ENCODE data around the gene ACTN4.
A peak's percentile ranks its signal among the peaks of the same experiment; 100 is the strongest.
"Not testable (repeated sequence)": the region's sequence is repeated elsewhere in the genome, so short reads cannot be mapped to it uniquely, and the experiment has no call there.

Gene ACTN4

DNA sequence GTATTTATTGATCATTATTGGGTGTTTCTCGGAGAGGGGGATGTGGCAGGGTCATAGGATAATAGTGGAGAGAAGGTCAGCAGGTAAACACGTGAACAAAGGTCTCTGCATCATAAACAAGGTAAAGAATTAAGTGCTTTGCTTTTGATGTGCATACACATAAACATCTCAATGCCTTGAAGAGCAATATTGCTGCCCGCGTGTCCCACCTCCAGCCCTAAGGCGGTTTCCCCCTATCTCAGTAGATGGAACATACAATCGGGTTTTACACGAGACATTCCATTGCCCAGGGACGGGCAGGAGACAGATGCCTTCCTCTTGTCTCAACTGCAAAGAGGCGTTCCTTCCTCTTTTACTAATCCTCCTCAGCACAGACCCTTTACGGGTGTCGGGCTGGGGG lies 16.1 kb upstream of the ACTN4 start:
- Mint-ChIP-seq H3K4me1 (peaks cover 34% of the 10 kb centered on the region), H3K36me3 (peaks cover 97% of the 10 kb centered on the region), H3K27ac (peak overlapping the region; percentile 50)
- DNase-seq (ENCODE audit: low spot score in 2 of 2); H3K4me3 Mint-ChIP-seq; ATAC-seq; H3K9me3 Mint-ChIP-seq: not testable (repeated sequence)

DNA sequence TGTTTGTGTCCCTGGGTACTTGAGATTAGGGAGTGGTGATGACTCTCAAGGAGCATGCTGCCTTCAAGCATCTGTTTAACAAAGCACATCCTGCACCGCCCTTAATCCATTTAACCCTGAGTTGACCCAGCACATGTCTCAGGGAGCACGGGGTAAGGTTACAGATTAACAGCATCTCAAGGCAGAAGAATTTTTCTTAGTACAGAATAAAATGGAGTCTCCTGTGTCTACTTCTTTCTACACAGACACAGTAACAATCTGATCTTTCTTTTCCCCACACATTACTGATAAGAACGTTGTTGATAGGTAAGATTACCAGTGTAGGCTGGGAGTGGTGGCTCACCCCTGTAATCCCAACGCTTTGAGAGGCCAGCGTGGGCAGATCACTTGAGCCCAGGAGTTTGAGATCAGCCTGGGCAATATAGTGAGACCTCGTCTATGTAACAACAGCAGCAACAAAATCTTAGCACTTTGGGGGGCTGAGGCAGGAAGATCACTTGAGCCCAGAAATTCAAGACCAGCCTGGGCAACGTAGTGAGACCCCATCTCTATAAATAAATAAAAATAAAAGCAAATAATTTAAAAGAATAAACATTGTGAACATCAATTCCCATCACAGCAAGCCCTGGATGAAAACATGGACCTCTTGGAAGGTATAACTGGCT lies 15.5 kb upstream of the ACTN4 start:
- DNase-seq (ENCODE audit: low spot score in 2 of 2); ATAC-seq; H3K9me3 Mint-ChIP-seq; H3K4me3 Mint-ChIP-seq: not testable (repeated sequence)
- Mint-ChIP-seq H3K27ac (peak overlapping the region; percentile 64), H3K4me1 (peaks cover 34% of the 10 kb centered on the region), H3K36me3 (peaks cover 97% of the 10 kb centered on the region)

DNA sequence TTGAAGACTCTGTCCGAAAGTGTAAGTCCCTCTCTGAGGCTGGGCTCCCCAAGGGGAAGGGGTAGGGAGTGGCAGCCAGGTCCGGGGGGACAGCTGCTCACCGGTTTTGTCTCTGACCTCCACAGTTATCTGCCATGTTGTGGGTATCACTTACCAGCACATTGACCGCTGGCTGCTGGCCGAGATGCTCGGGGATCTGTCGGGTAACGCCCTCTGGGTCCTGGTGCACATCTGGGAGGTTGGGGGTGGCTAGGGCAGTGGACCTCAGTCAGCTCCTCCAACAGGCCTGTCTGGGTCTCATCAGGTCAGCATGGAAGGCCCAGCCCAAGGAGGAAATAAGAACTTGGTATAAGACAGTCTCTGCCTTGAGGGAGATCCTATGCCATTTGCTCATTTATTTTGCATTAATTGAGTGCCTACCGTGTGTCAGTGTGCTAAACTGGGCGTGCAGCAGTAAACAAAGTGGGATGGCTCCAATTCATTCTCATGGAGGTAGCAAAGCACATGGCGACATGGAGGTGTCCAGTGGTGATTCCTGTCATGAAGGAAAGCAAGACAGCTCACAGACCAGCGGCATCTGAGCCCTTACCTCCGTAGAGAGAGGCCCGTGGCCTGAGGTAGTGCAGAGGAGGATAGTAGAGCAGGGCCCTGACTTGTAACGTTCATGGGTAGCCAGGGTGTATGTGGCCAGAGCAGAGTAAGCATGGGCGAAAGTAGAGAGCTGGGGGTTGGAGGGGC lies 14.8 kb upstream of the ACTN4 start:
- Mint-ChIP-seq H3K4me3 (no peak overlapping the region), H3K27ac (peak overlapping the region; percentile 64), H3K36me3 (peaks cover 93% of the 10 kb centered on the region), H3K4me1 (peaks cover 39% of the 10 kb centered on the region), H3K9me3 (no peaks in the 10 kb centered on the region)
- no peak for ATAC-seq
- no peak for DNase-seq (ENCODE audit: low spot score in 2 of 2)

DNA sequence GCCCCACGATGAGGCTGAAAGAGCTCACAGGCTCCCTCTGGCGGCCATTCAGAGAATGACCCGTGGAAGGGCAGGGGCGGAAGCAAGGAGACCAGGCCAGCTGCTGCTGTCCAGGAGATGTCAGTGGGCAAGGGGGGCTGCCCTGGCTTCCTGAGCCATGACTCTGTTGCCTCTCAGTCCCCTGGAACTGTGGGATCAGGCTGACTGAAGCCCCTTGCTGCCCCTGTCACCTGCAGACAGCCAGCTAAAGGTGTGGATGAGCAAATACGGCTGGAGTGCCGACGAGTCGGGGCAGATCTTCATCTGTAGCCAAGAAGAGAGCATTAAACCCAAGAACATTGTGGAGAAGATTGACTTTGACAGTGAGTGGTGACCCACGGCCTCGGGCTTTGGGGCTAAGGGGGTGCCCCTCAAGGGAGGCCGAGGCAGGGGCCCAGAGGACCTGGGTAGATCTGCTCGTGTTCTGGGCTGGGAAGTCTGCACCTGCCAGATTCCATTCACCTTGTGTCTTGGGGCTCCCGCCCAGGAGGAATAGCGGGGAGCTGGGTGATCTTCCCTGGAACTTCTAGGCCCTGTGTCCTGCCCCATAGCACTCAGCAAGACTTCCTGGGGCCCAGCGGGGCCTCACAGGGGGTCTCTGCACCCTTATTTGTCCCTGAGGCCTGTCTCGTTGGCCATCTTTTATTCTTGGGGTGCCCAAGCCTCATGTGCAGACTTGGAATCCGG lies 12.5 kb upstream of the ACTN4 start:
- Mint-ChIP-seq H3K36me3 (peaks cover 71% of the 10 kb centered on the region), H3K4me1 (peaks cover 28% of the 10 kb centered on the region), H3K27ac (peak overlapping the region; percentile 93), H3K4me3 (peak overlapping the region; percentile 45), H3K9me3 (no peaks in the 10 kb centered on the region)
- DNase-seq (ENCODE audit: low spot score in 2 of 2) (peak; percentile 78 to 90), ATAC-seq (peak; percentile 22)

DNA sequence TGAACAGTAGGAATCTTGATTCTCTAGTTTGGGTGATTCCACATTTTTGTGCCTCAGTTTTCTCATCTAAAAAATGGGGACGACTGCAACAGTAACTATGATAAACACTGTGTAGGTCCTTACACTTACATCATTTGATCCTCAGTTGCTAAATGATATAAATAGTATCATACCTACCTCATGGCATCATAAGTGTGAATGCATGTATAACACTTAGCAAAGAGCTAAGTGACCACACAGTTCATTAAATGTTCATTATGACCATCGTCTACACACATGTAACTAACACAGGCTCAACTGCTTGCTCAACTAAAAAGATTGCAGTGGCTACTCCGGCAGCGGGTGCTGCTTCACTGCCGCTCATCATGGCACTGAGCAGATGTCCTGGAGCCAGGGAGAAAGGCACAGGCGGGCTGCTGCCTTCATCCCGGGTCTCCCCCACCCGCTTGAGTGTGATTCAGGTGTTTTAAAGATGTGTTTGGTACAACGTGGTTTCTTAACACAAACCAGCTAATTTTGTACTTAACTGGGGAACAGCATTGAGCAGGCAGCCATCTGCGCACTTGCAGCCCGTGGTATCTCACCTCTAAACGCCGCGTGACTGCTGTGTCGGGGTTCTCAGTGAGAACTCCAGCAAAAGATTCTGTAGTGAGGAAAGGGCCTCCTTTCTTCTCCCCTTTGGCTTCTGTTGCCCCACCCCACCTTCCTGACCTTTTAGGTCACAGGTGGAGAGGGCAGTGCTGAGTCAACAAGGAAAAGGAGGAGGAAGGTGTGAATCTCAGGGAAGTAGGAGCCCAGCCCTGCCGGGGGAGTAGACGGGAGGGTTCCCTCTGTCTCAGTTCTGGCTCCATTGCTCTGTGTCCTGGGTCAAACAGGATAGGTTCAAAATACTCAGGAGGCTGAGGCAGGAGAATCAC lies 11.7 kb upstream of the ACTN4 start:
- Mint-ChIP-seq H3K4me3 (no peak overlapping the region), H3K27ac (peak overlapping the region; percentile 92), H3K36me3 (peaks cover 62% of the 10 kb centered on the region), H3K4me1 (peaks cover 28% of the 10 kb centered on the region), H3K9me3 (no peaks in the 10 kb centered on the region)
- no peak for DNase-seq (ENCODE audit: low spot score in 2 of 2)
- ATAC-seq = no peak

DNA sequence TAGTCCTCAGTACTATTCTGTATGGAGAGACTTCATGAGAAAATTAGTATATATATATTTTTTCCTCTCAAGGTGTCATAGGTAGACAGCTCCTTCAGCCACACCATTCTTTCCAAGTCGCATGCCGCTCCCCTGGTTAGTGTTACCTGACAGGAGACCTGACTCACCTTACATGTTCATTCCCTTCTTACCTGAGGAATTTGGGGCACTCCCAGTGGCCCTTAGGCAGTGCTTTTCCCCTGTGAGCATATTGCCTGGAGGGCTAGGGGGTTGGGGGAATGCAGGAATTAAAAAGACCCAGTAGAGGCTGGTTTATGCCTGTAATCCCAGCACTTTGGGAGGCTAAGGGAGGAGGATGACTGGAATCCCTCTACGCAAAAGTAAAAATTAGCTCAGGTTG lies 9.0 kb upstream of the ACTN4 start:
- H3K9me3 Mint-ChIP-seq = no peaks in the 10 kb centered on the region
- ATAC-seq (no peak), DNase-seq (ENCODE audit: low spot score in 2 of 2) (no peak)
- peaks cover 35% of the 10 kb centered on the region for H3K36me3 Mint-ChIP-seq
- peaks cover 33% of the 10 kb centered on the region for H3K4me1 Mint-ChIP-seq
- no peak overlapping the region for H3K4me3 Mint-ChIP-seq
- no peak overlapping the region for H3K27ac Mint-ChIP-seq

DNA sequence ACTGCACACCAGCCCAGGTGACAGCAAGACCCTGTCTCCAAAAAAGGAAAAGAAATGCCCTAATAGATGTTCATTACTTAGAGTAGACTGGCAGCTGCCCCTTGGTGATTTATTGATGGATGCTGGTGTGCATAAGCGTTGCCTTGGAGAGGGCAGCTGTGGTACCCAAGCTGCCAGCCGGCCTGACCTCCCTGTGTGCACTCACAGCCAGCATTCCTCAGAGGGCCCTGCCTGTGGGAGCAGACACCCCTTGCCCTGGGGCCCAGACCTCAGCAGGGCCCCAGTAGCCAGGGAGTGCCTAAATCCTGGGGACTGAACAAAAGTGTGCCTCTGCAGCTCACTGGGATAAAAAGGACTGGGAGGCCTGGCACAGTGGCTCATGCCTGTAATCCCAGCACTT lies 7.8 kb upstream of the ACTN4 start:
- Mint-ChIP-seq H3K27ac (no peak overlapping the region), H3K9me3 (no peaks in the 10 kb centered on the region), H3K36me3 (peaks cover 25% of the 10 kb centered on the region), H3K4me1 (peaks cover 28% of the 10 kb centered on the region), H3K4me3 (no peak overlapping the region)
- DNase-seq (ENCODE audit: low spot score in 2 of 2) (no peak), ATAC-seq (no peak)

DNA sequence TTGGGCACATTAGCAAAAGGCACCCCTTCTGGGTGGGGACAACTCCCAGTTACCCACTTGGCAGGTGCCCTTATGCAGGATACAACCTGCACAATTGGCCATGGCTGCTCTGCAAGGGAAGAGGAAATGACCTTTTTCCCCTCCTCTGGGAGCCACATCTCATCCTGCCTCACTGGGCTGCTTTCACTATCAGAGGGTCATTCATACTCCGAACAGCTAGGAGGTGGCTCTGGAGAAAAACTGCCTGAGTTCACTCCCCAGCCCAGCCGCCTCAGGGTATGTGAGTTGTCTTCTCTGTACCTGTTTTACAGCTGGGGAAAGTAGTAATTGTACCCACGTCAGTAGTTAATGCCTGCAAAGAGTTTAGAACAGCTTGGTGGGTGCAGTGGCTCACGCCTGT lies 7.1 kb upstream of the ACTN4 start:
- Mint-ChIP-seq H3K36me3 (peaks cover 18% of the 10 kb centered on the region), H3K27ac (no peak overlapping the region), H3K9me3 (no peaks in the 10 kb centered on the region), H3K4me3 (no peak overlapping the region), H3K4me1 (peaks cover 25% of the 10 kb centered on the region)
- ATAC-seq = no peak
- no peak for DNase-seq (ENCODE audit: low spot score in 2 of 2)

DNA sequence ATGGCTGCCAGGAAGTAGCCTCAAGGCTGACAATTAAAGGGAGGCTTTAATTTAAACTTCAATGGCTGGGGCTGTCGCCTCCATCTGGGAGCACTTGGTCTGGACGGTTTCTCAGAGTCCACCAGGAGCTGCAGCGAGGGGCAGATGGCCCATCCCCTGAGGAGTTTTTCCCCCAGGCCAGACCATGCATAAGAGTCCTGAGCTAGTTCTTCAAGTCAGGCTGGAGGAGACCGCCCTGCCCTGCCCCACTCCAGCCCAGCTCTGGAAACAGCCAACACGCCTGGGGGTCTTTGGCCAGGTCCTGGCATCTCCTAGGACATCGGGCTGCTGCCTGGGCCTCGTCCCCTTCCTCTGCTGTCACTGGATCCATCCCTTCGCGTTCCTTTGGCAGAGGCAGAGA lies 5.3 kb upstream of the ACTN4 start:
- Mint-ChIP-seq H3K36me3 (peaks cover 1% of the 10 kb centered on the region), H3K27ac (no peak overlapping the region), H3K4me3 (no peak overlapping the region), H3K9me3 (no peaks in the 10 kb centered on the region), H3K4me1 (peaks cover 7% of the 10 kb centered on the region)
- ATAC-seq = no peak
- DNase-seq (ENCODE audit: low spot score in 2 of 2) = no peak

DNA sequence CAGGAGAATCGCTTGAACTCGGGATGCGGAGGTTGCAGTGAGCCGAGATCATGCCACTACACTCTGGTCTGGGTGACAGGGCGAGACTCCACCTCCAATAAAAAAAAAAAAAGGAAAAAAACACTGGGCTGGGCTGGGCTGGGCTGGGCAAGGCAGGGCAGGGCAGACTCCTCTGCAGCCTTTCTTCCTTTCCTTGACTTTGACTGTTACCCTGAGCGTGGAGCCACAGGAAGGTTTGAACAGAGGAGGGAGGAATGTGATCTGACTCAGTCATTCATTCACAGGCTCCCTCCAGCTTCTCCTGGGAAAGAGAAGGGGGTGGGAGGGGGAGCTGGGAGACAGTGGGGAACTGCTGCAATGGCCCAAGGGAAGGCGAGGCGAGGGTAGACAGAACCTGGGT lies 2.7 kb upstream of the ACTN4 start:
- Mint-ChIP-seq H3K27ac (no peak overlapping the region), H3K36me3 (peaks cover 20% of the 10 kb centered on the region), H3K4me3 (no peak overlapping the region), H3K9me3 (no peaks in the 10 kb centered on the region), H3K4me1 (peaks cover 22% of the 10 kb centered on the region)
- DNase-seq (ENCODE audit: low spot score in 2 of 2) (no peak), ATAC-seq (no peak)

DNA sequence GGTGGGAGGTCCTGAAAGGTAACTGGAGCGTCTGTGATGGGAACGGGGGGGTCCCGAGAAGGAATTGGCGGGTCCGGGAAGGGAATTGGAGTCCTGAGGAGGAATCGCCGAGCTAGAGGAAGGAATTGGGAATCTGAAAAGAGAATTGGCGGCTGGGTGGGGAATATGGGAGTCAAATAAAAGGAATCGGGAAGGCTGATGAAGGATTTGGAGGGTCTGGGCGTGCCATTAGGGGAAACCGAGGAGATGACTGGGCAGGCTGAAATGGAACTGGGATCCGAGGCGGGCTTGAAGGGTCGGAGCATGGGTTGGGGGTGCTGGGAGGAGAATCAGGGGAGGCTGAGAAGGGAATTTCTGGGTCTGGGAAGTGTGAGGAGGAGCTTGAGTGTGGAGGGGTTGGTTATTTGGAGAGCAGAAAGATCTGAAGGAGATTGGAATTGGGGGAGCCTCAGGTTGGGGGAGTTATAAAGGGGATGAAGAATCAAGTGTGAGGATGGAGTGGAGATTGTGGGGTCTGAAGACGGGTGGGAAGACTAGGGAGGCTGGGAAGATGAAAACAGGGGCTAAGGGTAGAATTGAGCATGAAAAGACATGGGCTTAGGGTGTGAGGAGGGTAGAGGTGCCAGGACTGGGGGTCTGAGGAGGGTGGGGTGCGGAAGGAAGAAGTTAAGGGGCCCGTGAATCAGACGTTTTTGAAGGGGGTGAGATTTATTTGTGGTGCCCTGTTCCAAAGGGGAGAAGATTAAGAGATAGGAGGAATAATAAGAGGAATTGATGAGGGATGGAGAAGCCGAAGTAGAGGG lies 718 bp downstream of the ACTN4 start:
- ATAC-seq = no peak
- peaks cover 23% of the 10 kb centered on the region for H3K36me3 Mint-ChIP-seq
- H3K4me3 Mint-ChIP-seq = peak overlapping the region; percentile 91
- peak overlapping the region; percentile 93 for H3K27ac Mint-ChIP-seq
- no peaks in the 10 kb centered on the region for H3K9me3 Mint-ChIP-seq
- H3K4me1 Mint-ChIP-seq = peaks cover 49% of the 10 kb centered on the region
- DNase-seq (ENCODE audit: low spot score in 2 of 2) = peak in 1 of 2 donors; percentile 65

DNA sequence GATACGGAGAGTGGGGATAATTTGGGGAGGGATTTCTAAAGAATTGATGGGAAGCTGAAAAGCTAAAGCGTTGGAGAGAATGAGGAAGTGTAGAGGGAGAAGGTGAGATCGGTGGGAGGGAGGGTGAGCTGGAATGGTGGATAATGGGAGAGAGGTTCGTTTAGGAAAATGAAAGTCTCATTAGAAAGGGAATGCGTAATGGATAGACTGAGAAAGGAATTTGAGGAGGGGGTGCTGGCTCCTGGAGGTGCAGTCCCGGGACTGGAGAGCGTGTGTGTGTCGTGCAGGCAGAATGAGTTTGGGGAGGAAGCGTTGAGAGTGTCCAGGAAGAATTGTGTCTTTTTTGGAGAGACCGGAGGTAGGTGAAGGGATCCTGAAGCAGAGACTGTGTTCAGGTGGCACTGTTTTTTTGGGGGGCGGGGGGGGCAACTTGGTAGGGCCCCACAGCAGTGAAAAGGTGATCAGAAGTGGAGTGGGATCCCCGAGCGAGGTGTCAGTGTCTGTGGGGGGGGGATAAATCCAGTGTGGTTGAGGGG lies 1.4 kb downstream of the ACTN4 start:
- H3K4me3 Mint-ChIP-seq = peak overlapping the region; percentile 91
- H3K9me3 Mint-ChIP-seq = no peaks in the 10 kb centered on the region
- peak overlapping the region; percentile 93 for H3K27ac Mint-ChIP-seq
- H3K4me1 Mint-ChIP-seq = peaks cover 55% of the 10 kb centered on the region
- DNase-seq (ENCODE audit: low spot score in 2 of 2) (no peak), ATAC-seq (no peak)
- H3K36me3 Mint-ChIP-seq = peaks cover 30% of the 10 kb centered on the region

DNA sequence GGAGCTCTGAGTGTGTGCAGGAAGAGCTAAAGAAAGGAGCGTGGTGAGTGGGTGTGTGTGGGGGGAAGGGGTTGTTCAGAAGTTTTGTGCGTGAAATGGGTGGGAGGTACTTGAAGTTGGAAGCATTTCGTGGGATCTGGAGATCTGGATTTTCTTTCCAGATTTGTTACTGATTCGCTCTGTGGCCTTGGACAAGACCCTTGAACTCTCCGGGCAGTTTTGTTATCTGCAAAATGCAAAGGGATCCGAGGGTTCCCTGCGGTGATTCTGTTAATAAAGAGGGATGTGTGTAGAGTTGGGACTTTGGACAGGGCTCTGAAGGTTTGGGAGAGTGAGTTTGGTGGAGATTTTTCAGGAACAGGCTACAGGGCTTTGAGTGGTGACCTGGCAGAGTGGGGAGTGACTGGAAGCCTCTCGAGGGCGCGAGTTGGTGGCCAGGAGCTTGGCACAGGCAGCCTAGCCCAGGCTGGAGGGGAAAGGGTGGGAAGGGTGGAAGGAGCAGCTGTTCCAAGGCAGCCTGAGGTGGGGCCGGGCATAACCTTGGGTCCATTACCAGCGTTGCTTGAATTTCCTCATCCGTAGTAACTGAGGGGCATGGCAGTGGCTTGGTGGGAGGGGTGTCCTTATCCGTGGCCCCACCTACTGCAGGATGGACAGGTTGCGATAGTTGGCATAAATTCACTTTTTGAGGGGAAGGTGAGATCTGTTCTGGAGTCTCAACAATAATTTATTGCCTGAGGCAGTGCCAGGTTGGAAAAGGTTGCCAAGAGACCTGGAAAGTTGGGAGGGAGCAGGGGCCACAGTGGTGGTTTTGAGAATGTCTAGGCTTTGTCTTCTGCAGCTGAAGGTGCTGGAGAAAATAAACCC lies 2.1 kb downstream of the ACTN4 start:
- H3K36me3 Mint-ChIP-seq = peaks cover 37% of the 10 kb centered on the region
- H3K4me3 Mint-ChIP-seq = peak overlapping the region; percentile 91
- ATAC-seq = no peak
- peak overlapping the region; percentile 93 for H3K27ac Mint-ChIP-seq
- no peaks in the 10 kb centered on the region for H3K9me3 Mint-ChIP-seq
- DNase-seq (ENCODE audit: low spot score in 2 of 2) = no peak
- peaks cover 61% of the 10 kb centered on the region for H3K4me1 Mint-ChIP-seq

Measured in stimulated activated effector memory CD8-positive, alpha-beta T cell treated with anti-CD3 and anti-CD28 coated beads, Interleukin-12 subunit alpha, Interleukin-12 subunit beta, amount 100 ng/mL, for 72 hours (primary cell).